MM.1S (cell line): ENCODE data around the gene PDK4.

Experiments used
- EZH2phosphoT487 ChIP-seq: fragments of 300-600 bp; sonication (generic); IDR thresholded peaks from 2 replicates; pipeline ENCODE4 v1.6.1; 2018; ENCODE audit warnings: antibody characterized with exemption, low read length
- TF ChIP-seq, protein P1 (sequence below): fragments of 300-600 bp; sonication (generic); IDR thresholded peaks from 2 replicates; pipeline ENCODE4 v1.5.1; 2016; ENCODE audit warnings: antibody characterized with exemption, low read length, mixed read lengths

DNA sequence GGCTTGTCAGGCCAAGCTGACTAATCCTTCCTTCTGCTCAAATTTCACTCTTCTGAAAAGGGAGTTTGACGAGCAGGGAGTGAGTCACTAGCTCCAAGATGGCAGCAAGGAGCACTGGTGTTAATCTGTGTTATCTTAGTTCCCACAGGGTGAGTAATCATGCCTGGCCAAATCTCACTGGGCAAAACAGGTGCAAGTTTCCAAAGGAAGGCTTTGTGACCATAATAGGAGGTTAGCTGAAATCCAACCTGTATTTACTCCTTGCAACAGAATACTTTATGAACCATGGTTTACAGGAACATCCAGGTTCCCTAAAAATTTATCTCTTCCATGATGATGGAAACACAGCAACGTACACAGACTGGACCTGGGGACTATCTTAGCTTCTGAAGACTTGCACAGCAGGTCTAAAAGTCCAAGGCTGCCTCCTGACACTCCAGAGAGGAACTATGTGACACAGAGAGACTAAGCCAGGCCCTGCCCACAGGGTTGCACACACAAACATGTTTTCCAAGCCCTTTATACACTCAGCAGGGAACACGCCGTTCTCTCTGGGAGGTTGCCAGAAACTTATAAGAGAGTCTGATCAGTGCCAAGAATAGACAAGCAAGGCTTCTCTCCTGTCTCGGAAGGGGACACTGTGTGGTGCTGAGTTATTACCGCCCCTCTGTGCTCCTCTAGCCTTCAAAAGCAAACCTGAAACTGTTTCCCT lies 46.3 kb downstream of the PDK4 start:
- TF ChIP-seq, protein P1, sequence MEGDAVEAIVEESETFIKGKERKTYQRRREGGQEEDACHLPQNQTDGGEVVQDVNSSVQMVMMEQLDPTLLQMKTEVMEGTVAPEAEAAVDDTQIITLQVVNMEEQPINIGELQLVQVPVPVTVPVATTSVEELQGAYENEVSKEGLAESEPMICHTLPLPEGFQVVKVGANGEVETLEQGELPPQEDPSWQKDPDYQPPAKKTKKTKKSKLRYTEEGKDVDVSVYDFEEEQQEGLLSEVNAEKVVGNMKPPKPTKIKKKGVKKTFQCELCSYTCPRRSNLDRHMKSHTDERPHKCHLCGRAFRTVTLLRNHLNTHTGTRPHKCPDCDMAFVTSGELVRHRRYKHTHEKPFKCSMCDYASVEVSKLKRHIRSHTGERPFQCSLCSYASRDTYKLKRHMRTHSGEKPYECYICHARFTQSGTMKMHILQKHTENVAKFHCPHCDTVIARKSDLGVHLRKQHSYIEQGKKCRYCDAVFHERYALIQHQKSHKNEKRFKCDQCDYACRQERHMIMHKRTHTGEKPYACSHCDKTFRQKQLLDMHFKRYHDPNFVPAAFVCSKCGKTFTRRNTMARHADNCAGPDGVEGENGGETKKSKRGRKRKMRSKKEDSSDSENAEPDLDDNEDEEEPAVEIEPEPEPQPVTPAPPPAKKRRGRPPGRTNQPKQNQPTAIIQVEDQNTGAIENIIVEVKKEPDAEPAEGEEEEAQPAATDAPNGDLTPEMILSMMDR = no peak
- TF ChIP-seq EZH2phosphoT487 = no peak
